GM23338 (cell line): ENCODE measurements around the gene ANO6.

Source experiments
- CREB1 ChIP-seq: fragments of 250-450 bp; sonication (Bioruptor Pico); IDR thresholded peaks from 2 replicates; pipeline ENCODE4 v1.5.0; 2020; ENCODE audit warnings: low read depth, mild to moderate bottlenecking, moderate library complexity
- EZH2 ChIP-seq: fragments of 200-600 bp; sonication (generic); IDR thresholded peaks from one replicate; pipeline ENCODE4 v1.8.0; 2017; ENCODE audit warnings: antibody characterized with exemption, mild to moderate bottlenecking, low read depth; ENCODE audit not compliant: unreplicated experiment
- POLR2AphosphoS5 ChIP-seq: IDR thresholded peaks from 2 replicates; pipeline ENCODE4 v1.6.1; 2016; ENCODE audit warnings: antibody characterized with exemption, low read depth
- STAT1 ChIP-seq: IDR thresholded peaks from one replicate; pipeline ENCODE4 v1.6.1; 2016; ENCODE audit warnings: antibody characterized with exemption; ENCODE audit not compliant: unreplicated experiment
- TF ChIP-seq, protein P1 (sequence below), 2 experiments: fragments of 200-600 bp in 1 of 2; sonication (generic) in 1 of 2; conservative IDR thresholded peaks; 2 replicates each; pipeline versions ENCODE4 v1.5.1 to v1.6.1; 2016 to 2017; ENCODE audit warnings: antibody characterized with exemption in 2 of 2, low read depth in 2 of 2, mild to moderate bottlenecking in 2 of 2, moderate library complexity in 1 of 2

DNA sequence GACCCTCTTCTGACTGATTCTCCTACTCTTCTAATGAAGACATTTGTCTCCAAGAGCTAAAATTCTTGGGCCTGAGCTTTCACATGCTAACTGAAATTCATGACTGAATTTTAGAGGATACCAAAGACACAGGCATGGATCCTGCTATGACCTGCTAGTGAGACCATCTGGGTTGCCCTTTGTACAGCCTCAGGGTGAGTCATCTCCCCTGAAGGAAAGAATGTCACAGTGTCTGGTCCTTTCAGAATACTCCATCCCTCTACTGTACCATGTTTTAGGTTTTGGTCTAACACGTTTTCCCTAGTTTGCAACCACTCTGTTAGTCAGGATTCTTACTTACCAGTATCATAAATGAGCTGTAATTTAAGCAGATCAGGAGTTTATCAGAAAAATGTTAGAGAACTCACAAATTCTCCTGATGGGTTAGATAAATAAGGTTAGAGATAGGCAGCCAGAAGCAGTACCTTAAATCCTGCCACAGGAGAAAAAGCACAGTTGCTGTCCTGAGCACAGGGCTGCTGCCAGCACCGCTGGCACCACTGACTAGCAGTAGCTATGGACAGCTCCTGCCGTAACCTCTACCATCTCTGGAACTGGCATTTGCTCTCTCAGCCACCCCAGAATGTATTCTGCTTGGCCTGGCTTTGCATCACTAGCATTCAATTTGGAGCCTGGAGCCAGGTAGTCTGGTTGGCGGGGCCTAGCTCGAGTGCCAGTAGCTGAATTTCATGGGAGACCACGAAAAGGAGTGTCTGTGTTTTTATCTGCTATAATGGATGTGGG, 127.6 kb downstream of the ANO6 start:
- no peak for TF ChIP-seq STAT1
- TF ChIP-seq, protein P1, sequence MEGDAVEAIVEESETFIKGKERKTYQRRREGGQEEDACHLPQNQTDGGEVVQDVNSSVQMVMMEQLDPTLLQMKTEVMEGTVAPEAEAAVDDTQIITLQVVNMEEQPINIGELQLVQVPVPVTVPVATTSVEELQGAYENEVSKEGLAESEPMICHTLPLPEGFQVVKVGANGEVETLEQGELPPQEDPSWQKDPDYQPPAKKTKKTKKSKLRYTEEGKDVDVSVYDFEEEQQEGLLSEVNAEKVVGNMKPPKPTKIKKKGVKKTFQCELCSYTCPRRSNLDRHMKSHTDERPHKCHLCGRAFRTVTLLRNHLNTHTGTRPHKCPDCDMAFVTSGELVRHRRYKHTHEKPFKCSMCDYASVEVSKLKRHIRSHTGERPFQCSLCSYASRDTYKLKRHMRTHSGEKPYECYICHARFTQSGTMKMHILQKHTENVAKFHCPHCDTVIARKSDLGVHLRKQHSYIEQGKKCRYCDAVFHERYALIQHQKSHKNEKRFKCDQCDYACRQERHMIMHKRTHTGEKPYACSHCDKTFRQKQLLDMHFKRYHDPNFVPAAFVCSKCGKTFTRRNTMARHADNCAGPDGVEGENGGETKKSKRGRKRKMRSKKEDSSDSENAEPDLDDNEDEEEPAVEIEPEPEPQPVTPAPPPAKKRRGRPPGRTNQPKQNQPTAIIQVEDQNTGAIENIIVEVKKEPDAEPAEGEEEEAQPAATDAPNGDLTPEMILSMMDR (conservative IDR thresholded peaks at IDR 0.05; ENCODE audit: low read depth in 2 of 2) = no peak
- no peak for TF ChIP-seq CREB1 (CRISPR knock-in tag)
- TF ChIP-seq POLR2AphosphoS5 = no peak
- TF ChIP-seq EZH2 = no peak
